ENCODE results near the gene CACNA2D4.

The CACNA2D4 gene

DNA sequence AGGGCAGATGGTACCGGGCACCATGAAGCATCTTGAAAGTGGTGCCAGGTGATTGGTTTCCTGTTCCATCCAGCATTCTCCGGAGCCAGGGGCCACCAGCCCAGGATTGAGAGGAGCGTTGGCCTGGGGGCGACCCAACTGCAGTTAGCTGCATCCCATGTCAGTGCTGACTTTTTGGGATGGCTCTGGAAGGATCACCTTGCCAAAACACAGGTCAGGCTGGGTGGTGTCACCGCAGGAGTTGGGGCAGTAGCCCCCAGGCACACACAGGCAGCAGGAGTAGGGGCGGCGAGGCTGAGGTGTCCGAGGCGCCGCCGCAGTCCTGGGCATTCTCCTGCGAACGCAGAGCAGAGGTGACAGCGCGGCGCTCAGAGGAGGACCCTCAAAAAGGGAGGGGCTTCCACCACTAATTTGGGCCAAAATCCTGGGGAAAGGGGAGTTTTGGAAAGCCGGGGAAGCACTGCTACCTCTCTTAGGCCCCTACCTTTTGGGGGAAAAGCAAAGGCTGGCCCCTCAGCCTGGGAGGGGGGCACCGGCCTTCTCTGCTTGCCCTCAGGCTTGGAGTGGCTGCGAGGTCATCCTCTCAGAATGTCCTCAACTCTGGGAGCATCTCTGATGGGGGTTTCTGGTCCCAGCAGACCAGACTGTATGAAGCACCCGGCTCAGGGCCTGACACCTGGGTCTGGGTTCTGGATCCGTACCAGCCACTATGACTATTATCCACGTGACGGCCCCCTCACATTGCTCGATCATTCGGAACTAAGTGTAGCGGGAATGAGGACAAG, 124.8 kb downstream of the CACNA2D4 start:
- DNase-seq (ENCODE audit: low read depth, low spot score), result no peak
- in situ Hi-C loops (cut with HindIII; ENCODE audit: low sequenced_read_pairs), result no loop called here
- H3K4me3 ChIP-seq (ENCODE audit: low read depth, low read length), result no peak overlapping the region
- TF ChIP-seq, protein P1, sequence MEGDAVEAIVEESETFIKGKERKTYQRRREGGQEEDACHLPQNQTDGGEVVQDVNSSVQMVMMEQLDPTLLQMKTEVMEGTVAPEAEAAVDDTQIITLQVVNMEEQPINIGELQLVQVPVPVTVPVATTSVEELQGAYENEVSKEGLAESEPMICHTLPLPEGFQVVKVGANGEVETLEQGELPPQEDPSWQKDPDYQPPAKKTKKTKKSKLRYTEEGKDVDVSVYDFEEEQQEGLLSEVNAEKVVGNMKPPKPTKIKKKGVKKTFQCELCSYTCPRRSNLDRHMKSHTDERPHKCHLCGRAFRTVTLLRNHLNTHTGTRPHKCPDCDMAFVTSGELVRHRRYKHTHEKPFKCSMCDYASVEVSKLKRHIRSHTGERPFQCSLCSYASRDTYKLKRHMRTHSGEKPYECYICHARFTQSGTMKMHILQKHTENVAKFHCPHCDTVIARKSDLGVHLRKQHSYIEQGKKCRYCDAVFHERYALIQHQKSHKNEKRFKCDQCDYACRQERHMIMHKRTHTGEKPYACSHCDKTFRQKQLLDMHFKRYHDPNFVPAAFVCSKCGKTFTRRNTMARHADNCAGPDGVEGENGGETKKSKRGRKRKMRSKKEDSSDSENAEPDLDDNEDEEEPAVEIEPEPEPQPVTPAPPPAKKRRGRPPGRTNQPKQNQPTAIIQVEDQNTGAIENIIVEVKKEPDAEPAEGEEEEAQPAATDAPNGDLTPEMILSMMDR (IDR thresholded peaks at IDR 0.05; ENCODE audit: low read depth, low read length), result no peak

DNA sequence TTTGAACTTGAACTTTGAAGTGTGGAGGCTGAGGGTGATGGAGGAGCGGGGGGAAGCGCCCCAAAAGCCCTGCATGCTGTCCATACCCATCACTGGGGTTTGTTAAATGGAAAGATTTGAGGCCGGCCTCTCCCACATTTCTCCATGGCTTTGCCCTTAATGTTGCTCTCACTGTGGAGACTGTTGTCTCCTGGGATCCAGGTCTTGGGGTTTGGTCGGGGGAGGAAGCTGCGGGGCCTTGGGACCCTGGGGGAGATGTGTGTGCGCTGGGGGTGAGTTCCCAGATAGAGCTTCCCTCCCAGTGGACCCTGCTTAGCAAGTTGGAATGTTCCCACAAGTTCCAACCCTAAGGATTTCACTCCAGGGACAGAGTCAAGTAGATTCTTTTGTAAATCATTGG, 126.0 kb downstream of the CACNA2D4 start:
- TF ChIP-seq, protein P1 (IDR thresholded peaks at IDR 0.05; ENCODE audit: low read depth, low read length), result no peak
- no peak for DNase-seq (ENCODE audit: low read depth, low spot score)
- in situ Hi-C loops (cut with HindIII; ENCODE audit: low sequenced_read_pairs), result no loop called here
- no peak overlapping the region for H3K4me3 ChIP-seq (ENCODE audit: low read depth, low read length)

DNA sequence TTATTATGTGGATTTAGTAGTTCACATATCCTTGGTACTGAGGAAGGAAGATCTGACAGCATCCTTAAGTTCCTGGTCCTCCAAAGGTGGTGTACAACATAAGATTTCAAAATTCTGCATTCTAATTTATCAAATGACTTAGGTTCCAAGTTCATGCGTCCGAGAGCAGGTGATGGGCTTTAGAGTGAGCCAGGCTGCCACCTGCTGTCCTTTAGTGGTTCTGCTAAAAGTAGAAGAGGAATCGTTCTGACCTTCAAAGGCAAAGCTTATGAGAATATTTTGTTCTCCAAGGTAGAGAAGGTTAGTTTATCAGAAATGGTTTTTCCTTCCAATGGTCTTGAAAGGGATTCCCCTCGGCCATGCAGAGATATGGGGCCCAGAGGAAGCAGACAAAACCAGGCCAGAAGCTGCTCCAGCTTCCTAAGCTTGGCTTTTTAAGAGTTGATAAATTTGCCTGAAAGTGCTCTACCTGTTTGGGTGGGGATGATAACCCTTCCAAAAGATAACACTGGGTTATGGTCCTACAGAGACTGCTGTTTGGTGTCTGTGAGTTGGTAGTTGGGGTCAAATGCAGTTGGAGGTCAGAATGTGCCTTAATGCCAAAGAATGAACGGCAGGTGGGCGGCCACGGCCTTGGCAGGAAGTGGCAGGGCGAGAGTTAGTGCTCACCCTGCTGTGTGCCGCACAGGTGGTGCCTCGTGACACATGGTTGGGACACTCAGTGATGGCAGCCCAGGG, 127.2 kb downstream of the CACNA2D4 start:
- TF ChIP-seq, protein P1 (IDR thresholded peaks at IDR 0.05; ENCODE audit: low read depth, low read length), result peak; percentile 80
- no peak overlapping the region for H3K4me3 ChIP-seq (ENCODE audit: low read depth, low read length)
- in situ Hi-C loops (cut with HindIII; ENCODE audit: low sequenced_read_pairs), result no loop called here
- DNase-seq (ENCODE audit: low read depth, low spot score), result peak; percentile 69

DNA sequence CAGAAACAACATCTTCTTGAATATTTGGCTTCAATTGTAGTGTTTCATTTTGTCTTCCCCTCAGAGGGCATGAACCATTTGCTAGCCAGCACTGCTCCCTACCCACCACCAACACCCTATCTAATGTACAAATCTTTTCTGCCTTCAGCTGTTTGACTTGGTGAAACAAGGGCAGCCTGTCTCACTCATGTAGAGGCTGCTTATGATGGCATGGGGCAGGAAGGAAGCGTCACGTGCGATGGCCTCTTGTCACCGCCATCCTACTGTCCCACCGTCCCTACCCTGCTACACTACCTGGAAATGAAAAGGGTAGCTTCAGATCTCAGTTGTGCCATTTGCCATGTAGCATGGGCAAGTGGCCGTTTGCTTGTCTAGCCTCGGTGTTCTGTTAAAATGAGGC, 128.0 kb downstream of the CACNA2D4 start:
- in situ Hi-C loops (cut with HindIII; ENCODE audit: low sequenced_read_pairs), result no loop called here
- DNase-seq (ENCODE audit: low read depth, low spot score), result no peak
- TF ChIP-seq, protein P1 (IDR thresholded peaks at IDR 0.05; ENCODE audit: low read depth, low read length), result no peak
- H3K4me3 ChIP-seq (ENCODE audit: low read depth, low read length), result no peak overlapping the region

DNA sequence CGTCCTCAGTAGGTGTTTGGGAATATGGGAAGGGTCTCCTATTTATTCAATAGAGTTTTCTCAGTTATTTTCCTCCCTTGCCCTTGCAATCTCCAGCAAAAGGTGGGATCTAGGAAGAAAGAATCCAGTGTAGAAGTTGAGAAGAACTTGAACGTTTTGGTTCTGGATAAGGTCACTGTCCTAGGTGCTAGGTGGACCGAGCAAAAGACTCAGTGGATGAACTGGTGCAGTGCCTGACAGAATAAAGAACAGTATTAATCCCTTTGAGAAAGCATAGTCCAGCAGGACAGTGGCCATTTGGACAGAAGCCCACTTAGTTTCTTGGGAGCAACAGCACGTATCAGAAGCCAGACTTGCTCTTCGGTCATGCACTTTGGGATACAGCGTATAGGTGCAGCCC, 130.7 kb downstream of the CACNA2D4 start:
- in situ Hi-C loops (cut with HindIII; ENCODE audit: low sequenced_read_pairs), result no loop called here

DNA sequence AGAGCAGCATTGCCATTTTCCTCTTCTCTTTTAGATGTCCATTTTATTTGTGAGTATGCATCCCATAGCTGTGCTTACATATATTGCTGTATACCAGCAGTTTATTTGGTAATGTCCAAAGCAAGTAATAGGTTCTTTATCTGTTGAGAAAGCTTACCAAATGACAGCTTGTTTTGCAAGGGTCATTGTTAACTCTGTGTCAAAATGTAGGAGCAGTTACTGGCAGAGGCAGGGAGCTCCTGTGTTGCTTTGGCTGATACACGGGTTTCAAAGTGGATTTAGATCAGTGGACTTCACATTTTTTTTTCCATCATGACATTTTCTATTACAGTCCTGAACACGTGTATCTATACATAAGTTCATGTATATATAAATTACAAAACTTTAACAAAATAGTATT, 136.2 kb downstream of the CACNA2D4 start:
- no peak for DNase-seq (ENCODE audit: low read depth, low spot score)
- in situ Hi-C loops (cut with HindIII; ENCODE audit: low sequenced_read_pairs), result no loop called here
- TF ChIP-seq, protein P1 (IDR thresholded peaks at IDR 0.05; ENCODE audit: low read depth, low read length), result no peak
- H3K4me3 ChIP-seq (ENCODE audit: low read depth, low read length), result no peak overlapping the region

More for the DNA sequence above, 130.7 kb downstream of the CACNA2D4 start:
- no peak for DNase-seq (ENCODE audit: low read depth, low spot score)
- TF ChIP-seq, protein P1 (IDR thresholded peaks at IDR 0.05; ENCODE audit: low read depth, low read length), result no peak
- H3K4me3 ChIP-seq (ENCODE audit: low read depth, low read length), result no peak overlapping the region

Measured in astrocyte of the spinal cord (primary cell).